HG03460 (cell line): ENCODE data around the gene P2RY6.

Experiments used
- ATAC-seq: cut with Tn5 transposase; IDR thresholded peaks from one replicate; pipeline ENCODE4 v1.9.1; 2021; ENCODE audit not compliant: unreplicated experiment

P2RY6 gene

GRCh38 chr11:73295241-73295995 is 23.3 kb downstream of the P2RY6 start:
- ATAC-seq, result no peak

DNA sequence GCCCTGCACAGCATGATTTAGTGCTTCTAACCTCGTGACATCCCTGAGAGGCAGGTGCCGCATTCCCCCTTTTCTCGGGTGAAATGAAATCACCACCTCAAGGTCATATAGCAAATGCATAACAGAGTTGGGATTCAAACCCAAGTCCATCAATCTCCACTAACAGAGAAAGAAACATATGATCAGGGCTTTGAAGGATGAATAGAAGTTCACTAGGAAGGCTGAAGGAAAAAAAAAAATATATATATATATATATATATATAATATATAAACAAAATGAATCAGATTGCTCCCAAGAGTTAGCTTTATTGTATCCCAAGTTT is 23.8 kb downstream of the P2RY6 start:
- no peak for ATAC-seq

GRCh38 chr11:73296501-73297230 is 24.5 kb downstream of the P2RY6 start:
- no peak for ATAC-seq

DNA sequence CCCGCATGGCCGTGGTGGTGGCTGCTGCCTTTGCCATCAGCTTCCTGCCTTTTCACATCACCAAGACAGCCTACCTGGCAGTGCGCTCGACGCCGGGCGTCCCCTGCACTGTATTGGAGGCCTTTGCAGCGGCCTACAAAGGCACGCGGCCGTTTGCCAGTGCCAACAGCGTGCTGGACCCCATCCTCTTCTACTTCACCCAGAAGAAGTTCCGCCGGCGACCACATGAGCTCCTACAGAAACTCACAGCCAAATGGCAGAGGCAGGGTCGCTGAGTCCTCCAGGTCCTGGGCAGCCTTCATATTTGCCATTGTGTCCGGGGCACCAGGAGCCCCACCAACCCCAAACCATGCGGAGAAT is 25.1 kb downstream of the P2RY6 start:
- no peak for ATAC-seq

DNA sequence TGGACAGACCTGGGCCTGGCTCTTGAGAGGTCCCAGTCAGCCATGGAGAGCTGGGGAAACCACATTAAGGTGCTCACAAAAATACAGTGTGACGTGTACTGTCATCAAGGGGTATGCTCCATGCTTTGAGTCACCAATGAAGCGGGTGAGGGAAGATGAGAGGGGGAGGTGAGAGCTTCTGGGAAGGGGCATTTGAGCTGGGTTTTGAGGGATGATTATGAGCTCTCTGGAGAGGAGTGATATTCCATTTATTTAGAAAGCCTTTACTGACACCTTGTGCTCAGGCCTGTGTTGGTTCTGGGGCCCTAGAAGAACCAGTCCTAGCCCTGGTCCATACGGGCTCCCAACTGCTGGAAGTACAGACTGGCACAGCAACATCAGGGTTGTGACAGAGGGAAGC is 25.6 kb downstream of the P2RY6 start:
- no peak for ATAC-seq

DNA sequence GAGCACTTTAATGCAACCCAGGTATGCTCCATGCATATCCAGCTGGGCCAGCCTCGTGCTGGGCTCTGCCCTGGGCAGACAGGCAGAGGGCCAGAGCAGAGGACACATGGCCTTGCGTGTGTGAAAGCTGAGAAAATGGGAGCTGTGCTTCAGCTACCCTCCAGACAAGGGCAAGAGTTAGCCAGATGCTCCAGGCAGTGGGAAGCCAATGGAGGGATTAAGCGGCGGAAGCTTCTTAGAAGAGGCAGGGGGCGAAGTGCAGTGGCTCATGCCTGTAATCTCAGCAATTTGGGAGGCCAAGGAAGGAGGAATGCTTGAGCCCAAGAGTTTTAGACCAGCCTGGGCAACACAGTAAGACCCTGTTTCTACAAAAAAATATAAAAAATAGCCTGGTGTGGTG is 26.1 kb downstream of the P2RY6 start:
- no peak for ATAC-seq

GRCh38 chr11:73299751-73300150 is 27.6 kb downstream of the P2RY6 start:
- no peak for ATAC-seq

DNA sequence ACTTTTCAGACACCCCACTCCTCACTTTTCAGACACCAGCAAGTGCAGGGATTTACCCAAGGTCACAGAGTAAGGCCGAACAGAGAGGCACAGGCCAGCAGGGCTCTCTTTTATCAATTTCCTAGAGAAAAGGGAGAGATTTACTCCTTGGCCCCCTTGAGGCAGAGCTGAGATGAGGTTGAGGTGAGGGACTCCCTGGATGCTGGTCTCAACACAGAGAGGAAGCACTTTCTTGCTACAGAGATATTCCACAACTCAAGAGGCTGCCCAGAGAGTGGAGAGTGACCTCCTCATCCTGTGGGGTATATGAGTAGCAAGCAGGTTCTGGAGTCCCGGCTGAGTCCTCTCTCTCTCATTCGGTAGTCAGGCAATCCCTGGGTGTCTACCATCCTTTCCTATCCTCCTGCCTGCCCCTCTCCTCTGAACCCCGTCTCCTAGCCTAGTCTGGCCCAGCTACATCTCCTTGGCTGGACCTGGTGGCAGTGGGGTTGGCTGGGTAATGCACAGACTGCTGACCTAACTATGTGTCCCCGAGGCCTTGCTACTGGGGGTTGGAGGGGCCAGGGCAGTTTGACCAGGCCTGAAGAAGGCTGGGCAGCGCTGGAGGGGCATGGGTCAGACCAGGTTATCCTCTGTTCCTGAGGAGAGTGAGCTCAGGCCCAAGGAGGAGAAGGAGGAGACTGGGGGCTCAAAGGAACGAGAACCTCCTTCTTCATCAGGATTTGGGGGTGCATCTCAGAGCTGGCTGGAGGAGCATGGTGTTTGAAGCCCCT is 34.1 kb downstream of the P2RY6 start:
- ATAC-seq, result no peak

DNA sequence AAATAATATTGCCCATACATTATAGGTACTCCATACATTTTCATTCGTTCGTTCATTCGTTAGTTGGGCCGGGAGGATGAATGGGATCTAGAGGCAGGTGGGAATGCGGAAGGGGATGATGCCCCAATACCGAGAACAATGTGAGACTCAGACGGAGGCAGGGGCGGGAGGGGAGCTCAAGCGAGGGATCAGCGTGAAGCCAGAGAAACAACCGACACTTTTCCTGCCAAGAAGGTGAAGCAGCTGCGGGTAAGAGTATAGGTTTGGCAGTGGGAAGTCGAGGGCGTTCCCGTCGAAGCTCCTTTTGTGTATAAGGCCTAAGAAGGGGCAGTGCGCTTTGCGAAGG is 34.8 kb downstream of the P2RY6 start:
- ATAC-seq, result no peak

DNA sequence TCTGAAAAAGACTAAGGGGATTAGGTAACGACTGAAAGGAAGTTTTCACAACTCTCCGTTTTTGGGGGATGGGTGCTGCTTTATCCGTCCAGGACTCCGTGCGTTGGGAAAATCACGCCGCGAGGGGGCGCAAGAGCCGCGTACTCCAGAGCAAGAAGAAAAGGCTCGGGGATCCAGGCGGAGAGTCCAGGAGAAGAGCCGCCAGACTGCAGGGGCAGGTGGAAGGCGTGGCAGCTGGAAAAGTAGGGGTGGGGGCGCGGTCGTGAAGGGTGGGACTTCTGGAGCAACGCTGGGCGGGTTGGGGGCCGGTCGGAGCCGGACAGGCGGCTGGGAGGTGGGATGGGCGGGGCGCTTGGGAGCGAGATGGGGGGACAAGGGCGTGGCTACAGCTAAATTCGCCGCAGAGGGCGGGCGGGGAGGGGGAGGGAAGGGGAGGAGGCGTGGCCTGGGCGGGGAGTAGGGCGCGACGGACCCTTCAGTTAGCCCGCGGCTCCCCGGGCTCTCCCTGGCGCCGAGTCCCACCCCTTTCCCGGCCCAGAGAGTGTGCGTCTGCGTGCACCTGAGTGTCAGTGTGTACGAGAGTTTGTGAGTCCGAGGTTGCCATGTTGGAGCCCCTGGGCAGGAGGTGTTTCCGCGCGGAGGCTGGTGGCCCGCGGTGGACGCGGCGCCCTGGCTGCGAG is 35.3 kb downstream of the P2RY6 start:
- peak; percentile 61 for ATAC-seq

- no peak for ATAC-seq
Observed at GRCh38 chr11:73308003-73308960, 36.1 kb downstream of the P2RY6 start, which contains the start of gene ARHGEF17. Gene ARHGEF17, plus strand, starts transcription at chr11:73308276. Its CDS starts 363 bp downstream, at chr11:73308639.

DNA sequence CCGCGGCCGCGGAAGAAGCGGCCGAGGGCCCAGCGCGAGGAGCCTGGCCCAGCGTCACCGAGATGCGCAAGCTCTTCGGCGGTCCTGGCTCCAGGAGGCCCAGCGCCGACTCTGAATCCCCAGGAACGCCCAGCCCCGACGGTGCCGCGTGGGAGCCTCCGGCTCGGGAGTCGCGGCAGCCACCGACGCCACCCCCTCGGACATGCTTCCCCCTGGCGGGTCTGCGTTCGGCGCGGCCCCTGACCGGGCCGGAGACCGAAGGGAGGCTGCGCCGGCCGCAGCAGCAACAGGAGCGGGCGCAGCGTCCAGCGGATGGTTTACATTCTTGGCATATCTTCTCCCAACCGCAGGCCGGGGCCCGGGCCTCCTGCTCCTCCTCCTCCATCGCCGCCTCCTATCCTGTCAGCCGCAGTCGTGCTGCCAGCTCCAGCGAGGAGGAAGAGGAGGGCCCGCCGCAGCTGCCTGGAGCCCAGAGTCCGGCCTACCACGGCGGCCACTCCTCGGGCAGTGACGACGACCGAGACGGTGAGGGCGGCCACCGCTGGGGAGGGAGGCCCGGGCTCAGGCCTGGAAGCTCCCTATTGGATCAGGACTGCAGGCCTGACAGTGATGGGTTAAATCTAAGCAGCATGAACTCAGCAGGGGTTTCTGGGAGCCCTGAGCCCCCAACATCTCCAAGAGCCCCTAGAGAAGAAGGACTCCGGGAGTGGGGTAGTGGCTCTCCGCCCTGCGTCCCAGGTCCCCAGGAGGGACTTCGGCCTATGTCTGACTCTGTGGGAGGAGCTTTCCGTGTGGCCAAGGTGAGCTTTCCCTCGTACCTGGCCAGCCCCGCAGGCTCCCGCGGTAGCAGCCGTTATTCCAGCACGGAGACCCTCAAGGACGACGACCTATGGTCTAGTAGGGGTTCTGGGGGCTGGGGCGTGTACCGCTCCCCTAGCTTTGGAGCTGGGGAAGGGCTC is 37.1 kb downstream of the P2RY6 start:
- no peak for ATAC-seq

- no peak for ATAC-seq
Observed at GRCh38 chr11:73310076-73310475, 37.9 kb downstream of the P2RY6 start.

- ATAC-seq, result no peak
Observed at GRCh38 chr11:73310661-73311393, 38.7 kb downstream of the P2RY6 start.

GRCh38 chr11:73311394-73311869 is 39.3 kb downstream of the P2RY6 start:
- no peak for ATAC-seq

GRCh38 chr11:73312036-73312435 is 39.9 kb downstream of the P2RY6 start:
- ATAC-seq, result no peak

- ATAC-seq, result no peak
Observed at GRCh38 chr11:73312851-73313327, 40.8 kb downstream of the P2RY6 start.

DNA sequence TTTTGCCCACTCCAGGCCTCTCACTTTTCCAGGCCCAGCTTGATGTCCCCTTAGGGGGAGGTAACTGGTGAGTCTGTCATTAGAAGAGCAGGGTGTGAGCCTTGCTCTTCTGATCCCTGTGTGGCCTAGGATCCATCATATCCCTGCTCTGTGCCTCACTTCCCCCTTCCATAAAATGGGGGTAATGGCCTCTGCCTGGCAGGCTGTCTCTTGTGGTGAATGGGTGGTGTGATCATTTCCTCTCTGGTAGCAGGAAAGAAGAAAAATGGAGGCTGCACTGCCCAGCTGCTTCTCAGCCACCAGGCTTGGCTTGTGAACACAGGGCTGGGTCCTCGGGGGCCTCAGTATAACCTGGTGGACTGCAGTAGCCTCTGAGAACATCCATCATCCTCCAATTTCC is 41.5 kb downstream of the P2RY6 start:
- ATAC-seq, result no peak
